HEK293T (cell line): ENCODE data around the gene MAX.

Source experiments
- ARNT ChIP-seq: fragments of 450-650 bp; IDR thresholded peaks from 2 replicates; pipeline ENCODE4 v1.6.1; 2017; ENCODE audit warnings: mild to moderate bottlenecking
- BHLHE40 ChIP-seq: fragments of 450-650 bp; IDR thresholded peaks from 2 replicates; pipeline ENCODE4 v1.6.1; 2016; ENCODE audit warnings: mild to moderate bottlenecking, moderate library complexity, borderline replicate concordance
- CTBP1 ChIP-seq: fragments of 450-650 bp; IDR thresholded peaks from 2 replicates; pipeline ENCODE4 v1.6.1; 2016; ENCODE audit warnings: borderline replicate concordance
- ELF4 ChIP-seq: fragments of 450-650 bp; IDR thresholded peaks from 2 replicates; pipeline ENCODE4 v1.6.1; 2017; ENCODE audit warnings: antibody characterized with exemption
- FOXA1 ChIP-seq: fragments of 450-650 bp; IDR thresholded peaks from 2 replicates; pipeline ENCODE4 v1.6.1; 2016; ENCODE audit warnings: mild to moderate bottlenecking
- FOXK2 ChIP-seq: fragments of 450-650 bp; IDR thresholded peaks from 2 replicates; pipeline ENCODE4 v1.6.1; 2016; ENCODE audit warnings: mild to moderate bottlenecking
- FOXM1 ChIP-seq: fragments of 450-650 bp; IDR thresholded peaks from 2 replicates; pipeline ENCODE4 v1.6.1; 2017; ENCODE audit warnings: mild to moderate bottlenecking, borderline replicate concordance
- HDGF ChIP-seq: fragments of 450-650 bp; IDR thresholded peaks from 2 replicates; pipeline ENCODE4 v1.6.1; 2017; ENCODE audit warnings: antibody characterized with exemption, borderline replicate concordance
- LEF1 ChIP-seq: fragments of 450-650 bp; IDR thresholded peaks from 2 replicates; pipeline ENCODE4 v1.6.1; 2017; ENCODE audit warnings: mild to moderate bottlenecking, borderline replicate concordance
- NFRKB ChIP-seq: fragments of 450-650 bp; IDR thresholded peaks from 2 replicates; pipeline ENCODE4 v1.6.1; 2016; ENCODE audit warnings: mild to moderate bottlenecking, moderate library complexity
- PKNOX1 ChIP-seq: fragments of 450-650 bp; IDR thresholded peaks from 2 replicates; pipeline ENCODE4 v1.6.1; 2016
- SP1 ChIP-seq: fragments of 450-650 bp; IDR thresholded peaks from 2 replicates; pipeline ENCODE4 v1.6.1; 2017
- SUZ12 ChIP-seq: fragments of 450-650 bp; IDR thresholded peaks from 2 replicates; pipeline ENCODE4 v1.6.1; 2016; ENCODE audit warnings: mild to moderate bottlenecking
- ZNF384 ChIP-seq: fragments of 450-650 bp; IDR thresholded peaks from 2 replicates; pipeline ENCODE4 v1.6.1; 2016

- TF ChIP-seq FOXA1 (no peak), SUZ12 (no peak), SP1 (no peak), FOXK2 (no peak), NFRKB (no peak), BHLHE40 (no peak), ZNF384 (no peak), ELF4 (no peak), PKNOX1 (no peak), FOXM1 (no peak), CTBP1 (no peak), LEF1 (no peak), HDGF (no peak), ARNT (no peak)
Measured at GRCh38 chr14:65073605-65074201, 28.6 kb downstream of the MAX start.
